Prostate gland (tissue), 2 donors: ENCODE measurements around the gene NIPA2. TPM values are rescaled to one million over a fixed set of nuclear protein-coding genes. Genes with fewer than 3 reads are reported as not detected.
A peak's percentile ranks its signal among the peaks of the same experiment; 100 is the strongest.

Experiments used
- DNase-seq: peaks from one replicate; pipeline ENCODE4 v3.0.0-alpha.2; 2019; ENCODE audit warnings: low spot score
- H3K27ac ChIP-seq, 2 donors: fragments of 200-600 bp; sonication (generic); 2 replicates each; pipeline ENCODE4 v1.5.1; 2017 to 2019
- H3K27me3 ChIP-seq: fragments of 200-600 bp; sonication (generic); replicated peaks from 2 replicates; pipeline ENCODE4 v1.5.1; 2019; ENCODE audit not compliant: insufficient read depth
- H3K36me3 ChIP-seq, 2 donors: fragments of 200-600 bp; sonication (generic); 1 replicate in 1 of 2; 2 replicates in 1 of 2; pipeline versions ENCODE4 v1.5.1 to v1.8.1; 2017 to 2019
- H3K4me1 ChIP-seq: fragments of 200-600 bp; sonication (generic); replicated peaks from 2 replicates; pipeline ENCODE4 v1.5.1; 2019
- H3K4me3 ChIP-seq, 2 donors: fragments of 200-600 bp; sonication (generic); 2 replicates each; pipeline ENCODE4 v1.5.1; 2017 to 2019
- H3K9me3 ChIP-seq: fragments of 200-600 bp; sonication (generic); 2 replicates; pipeline ENCODE4 v1.5.1; 2017
- POLR2A ChIP-seq: fragments of 450-650 bp; IDR thresholded peaks from one replicate; pipeline ENCODE4 v1.6.1; 2016; ENCODE audit warnings: antibody characterized with exemption, mild to moderate bottlenecking
- POLR2AphosphoS5 ChIP-seq: sonication (generic); formaldehyde crosslinking; IDR thresholded peaks from one replicate; pipeline ENCODE4 v1.6.1; 2017; ENCODE audit warnings: antibody characterized with exemption
- WGBS: methylation state at CpG from one replicate; pipeline ENCODE4 v1.1.5; 2018; 5-methylcytosine and 5-hydroxymethylcytosine counted together
- intact Hi-C: fragments of 100-400 bp; cut with DNase I; formaldehyde crosslinking; loops from one replicate; pipeline ENCODE4 v1.14.2; 2022
- total RNA-seq, 2 donors: library from RNA; depleted of rRNA; stranded (reverse); fragments of >200 nt; gene quantifications; one replicate each; pipeline ENCODE4 v1.1.0, GENCODE V29; 2016
- TF ChIP-seq, protein P1 (sequence below), 4 experiments: fragments of 200-600 bp in 2 of 4; fragments of 450-650 bp in 2 of 4; sonication (generic) in 2 of 4; IDR thresholded peaks; 1 replicate in 3 of 4; 2 replicates in 1 of 4; pipeline ENCODE4 v1.5.1; 2016 to 2019; ENCODE audit warnings: antibody characterized with exemption in 4 of 4, mild to moderate bottlenecking in 2 of 4, moderate library complexity in 2 of 4

NIPA2 gene
- total RNA-seq, 2 donors from 2014 or later = 34.9 to 43.6 TPM

DNA sequence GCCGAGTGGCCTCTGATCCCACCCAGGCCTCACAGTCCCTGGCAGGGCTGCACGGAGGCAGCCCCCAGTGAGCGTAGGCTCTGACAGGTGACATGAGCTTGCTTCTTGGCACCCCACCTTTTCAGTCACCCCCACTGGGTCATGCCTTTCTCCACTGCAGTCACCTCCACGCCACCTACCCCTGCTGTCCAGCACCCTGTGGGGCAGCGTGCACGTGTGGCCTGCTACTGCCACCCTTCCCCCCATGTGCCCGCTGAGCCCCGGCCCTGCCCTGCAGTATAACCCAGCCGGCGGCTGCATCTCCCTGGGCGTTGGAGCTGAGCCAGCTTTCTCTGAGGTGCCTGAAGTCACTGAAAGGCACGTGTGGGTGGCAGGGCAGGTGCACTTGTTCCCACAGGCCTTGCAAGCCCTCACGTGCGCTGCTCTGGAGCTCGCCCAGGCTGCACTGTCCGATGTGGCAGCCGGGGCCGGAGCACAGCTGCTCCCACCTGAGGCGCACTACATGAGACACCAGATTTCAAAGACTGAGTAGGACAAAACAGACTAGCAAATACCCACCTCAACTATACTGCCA is 65.6 kb downstream of the NIPA2 start:
- H3K4me3 ChIP-seq = no peak overlapping the region
- 52% methylated on average over 19 of the region's 19 CpGs for WGBS
- H3K9me3 ChIP-seq = no peaks in the 10 kb centered on the region
- no peak for DNase-seq
- H3K27ac ChIP-seq = no peak overlapping the region
- TF ChIP-seq POLR2AphosphoS5 (no peak), POLR2A (no peak)
- TF ChIP-seq, protein P1, sequence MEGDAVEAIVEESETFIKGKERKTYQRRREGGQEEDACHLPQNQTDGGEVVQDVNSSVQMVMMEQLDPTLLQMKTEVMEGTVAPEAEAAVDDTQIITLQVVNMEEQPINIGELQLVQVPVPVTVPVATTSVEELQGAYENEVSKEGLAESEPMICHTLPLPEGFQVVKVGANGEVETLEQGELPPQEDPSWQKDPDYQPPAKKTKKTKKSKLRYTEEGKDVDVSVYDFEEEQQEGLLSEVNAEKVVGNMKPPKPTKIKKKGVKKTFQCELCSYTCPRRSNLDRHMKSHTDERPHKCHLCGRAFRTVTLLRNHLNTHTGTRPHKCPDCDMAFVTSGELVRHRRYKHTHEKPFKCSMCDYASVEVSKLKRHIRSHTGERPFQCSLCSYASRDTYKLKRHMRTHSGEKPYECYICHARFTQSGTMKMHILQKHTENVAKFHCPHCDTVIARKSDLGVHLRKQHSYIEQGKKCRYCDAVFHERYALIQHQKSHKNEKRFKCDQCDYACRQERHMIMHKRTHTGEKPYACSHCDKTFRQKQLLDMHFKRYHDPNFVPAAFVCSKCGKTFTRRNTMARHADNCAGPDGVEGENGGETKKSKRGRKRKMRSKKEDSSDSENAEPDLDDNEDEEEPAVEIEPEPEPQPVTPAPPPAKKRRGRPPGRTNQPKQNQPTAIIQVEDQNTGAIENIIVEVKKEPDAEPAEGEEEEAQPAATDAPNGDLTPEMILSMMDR (IDR thresholded peaks at IDR 0.05) = no peak
- peaks cover 8 to 19% of the 10 kb centered on the region in 2 donors for H3K36me3 ChIP-seq
- no peaks in the 10 kb centered on the region for H3K27me3 ChIP-seq
- no peaks in the 10 kb centered on the region for H3K4me1 ChIP-seq
- intact Hi-C loops = no loop called here

DNA sequence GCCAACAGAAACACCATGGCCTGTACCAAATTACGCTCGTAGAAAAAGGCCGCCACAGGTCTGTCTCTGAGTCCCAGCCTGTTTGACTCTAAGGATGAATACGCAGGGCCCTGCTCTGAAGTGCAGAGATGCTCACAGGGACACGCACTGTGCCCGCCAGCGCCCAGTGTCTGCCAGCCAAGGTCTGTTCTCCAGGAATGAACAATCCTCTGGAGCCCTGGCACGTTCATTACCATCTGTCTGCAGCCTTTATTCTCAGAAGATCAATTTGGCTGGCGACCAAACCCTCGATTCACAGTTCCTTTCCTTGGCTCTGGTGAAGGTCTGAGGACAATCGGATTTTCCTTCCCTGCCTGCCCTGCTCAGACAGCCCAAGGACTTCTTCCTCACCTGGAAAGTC is 66.3 kb downstream of the NIPA2 start:
- H3K36me3 ChIP-seq = peaks cover 3 to 19% of the 10 kb centered on the region in 2 donors

DNA sequence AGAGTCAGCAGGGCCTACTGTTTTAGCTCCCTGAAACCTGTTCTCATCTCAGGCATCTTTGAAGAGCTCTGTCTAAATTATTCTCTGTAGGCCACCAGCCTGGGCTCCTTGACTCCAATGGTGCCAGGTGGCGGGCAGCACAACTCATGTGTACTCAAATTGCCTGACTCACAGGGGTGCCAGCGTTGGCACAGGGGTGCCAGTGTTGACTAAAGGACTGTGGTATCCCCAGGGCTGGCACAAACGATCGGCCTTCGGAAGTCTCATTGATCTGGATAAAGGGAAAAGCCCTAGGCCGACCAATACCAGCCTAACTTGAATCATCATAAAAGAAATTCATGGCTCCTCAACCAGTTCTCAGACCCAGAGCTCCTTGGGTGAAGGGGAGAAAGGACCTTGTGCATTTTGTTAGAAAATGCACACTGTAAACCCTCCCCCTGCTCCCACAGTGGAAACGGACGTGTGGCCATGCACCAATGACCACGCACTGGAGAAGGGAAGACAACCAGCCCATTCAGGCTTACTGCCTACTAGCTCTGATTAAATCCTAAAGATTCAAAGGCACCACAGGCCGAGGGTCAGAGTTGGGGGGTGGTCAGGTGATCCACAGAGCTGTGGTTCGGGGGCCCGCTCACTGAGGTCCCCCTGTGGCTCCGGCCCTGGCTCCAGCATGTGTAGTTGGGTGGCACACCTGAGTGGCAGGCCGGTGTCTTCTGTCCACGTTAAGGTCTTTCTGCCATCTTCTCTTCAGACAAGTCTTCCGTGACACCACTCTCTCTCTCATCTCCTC is 68.9 kb downstream of the NIPA2 start:
- peaks cover 3 to 23% of the 10 kb centered on the region in 2 donors for H3K36me3 ChIP-seq
- H3K27me3 ChIP-seq = no peaks in the 10 kb centered on the region
- WGBS = 90% methylated on average over 16 of the region's 16 CpGs
- H3K9me3 ChIP-seq = no peaks in the 10 kb centered on the region
- no peak overlapping the region for H3K4me3 ChIP-seq
- TF ChIP-seq POLR2A (no peak), POLR2AphosphoS5 (no peak)
- TF ChIP-seq, protein P1 (IDR thresholded peaks at IDR 0.05) = no peak
- H3K4me1 ChIP-seq = no peaks in the 10 kb centered on the region
- no peak overlapping the region for H3K27ac ChIP-seq
- intact Hi-C loops = no loop called here
- no peak for DNase-seq

More for the DNA sequence above, 66.3 kb downstream of the NIPA2 start:
- Histone ChIP-seq H3K9me3 (no peaks in the 10 kb centered on the region), H3K4me1 (no peaks in the 10 kb centered on the region), H3K4me3 (no peak overlapping the region), H3K27me3 (no peaks in the 10 kb centered on the region), H3K27ac (no peak overlapping the region)
- intact Hi-C loops = no loop called here
- 49% methylated on average over 11 of the region's 11 CpGs for WGBS
- DNase-seq = peak; percentile 40
- no peak for TF ChIP-seq POLR2AphosphoS5
- TF ChIP-seq, protein P1 (IDR thresholded peaks at IDR 0.05) = no peak
- TF ChIP-seq POLR2A = no peak

DNA sequence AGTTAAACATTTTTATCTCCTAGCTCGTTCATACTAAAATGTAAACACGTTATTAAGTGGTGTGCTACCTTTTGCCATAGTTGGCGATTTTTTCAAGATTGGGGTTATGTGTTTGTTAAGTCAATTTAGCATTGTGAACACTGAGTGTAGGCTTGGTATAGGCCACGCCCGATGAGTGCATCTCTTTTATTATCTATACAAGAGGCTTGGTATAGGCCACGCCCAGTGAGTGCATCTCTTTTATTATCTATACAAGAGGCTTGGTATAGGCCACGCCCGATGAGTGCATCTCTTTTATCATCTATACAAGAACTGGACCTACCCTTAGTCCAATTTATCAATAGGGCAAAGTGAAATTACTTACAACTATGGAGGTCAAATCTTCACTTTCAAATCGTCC is 70.4 kb downstream of the NIPA2 start:
- peaks cover 3 to 20% of the 10 kb centered on the region in 2 donors for H3K36me3 ChIP-seq
- no peak overlapping the region for H3K4me3 ChIP-seq
- intact Hi-C loops = no loop called here
- no peak overlapping the region for H3K27ac ChIP-seq
- WGBS = 89% methylated on average over 9 of the region's 9 CpGs
- TF ChIP-seq POLR2A = no peak
- no peak for TF ChIP-seq POLR2AphosphoS5
- TF ChIP-seq, protein P1 (IDR thresholded peaks at IDR 0.05) = no peak
- no peaks in the 10 kb centered on the region for H3K27me3 ChIP-seq
- no peak for DNase-seq
- no peaks in the 10 kb centered on the region for H3K4me1 ChIP-seq
- no peaks in the 10 kb centered on the region for H3K9me3 ChIP-seq

DNA sequence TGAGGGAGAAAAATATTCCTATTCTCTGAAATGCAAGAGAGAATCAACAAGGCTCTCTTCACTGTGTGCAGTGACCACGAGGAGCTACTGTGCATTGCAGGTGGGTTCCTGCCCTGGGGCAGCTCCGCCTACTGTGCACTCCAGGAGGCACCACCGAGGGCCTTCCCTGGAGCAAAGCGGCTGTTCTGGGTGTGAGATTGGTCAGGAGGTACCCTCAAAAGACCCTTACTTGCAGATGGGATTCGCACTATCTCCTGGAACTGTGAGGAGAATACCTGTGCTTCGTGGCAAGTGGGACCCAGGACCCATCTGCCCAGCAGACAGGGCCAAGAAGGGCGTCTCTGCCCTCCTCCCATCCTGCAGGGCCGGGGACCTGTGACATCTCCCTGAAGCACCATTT is 72.8 kb downstream of the NIPA2 start:
- TF ChIP-seq POLR2A (no peak), POLR2AphosphoS5 (no peak)
- TF ChIP-seq, protein P1 (IDR thresholded peaks at IDR 0.05) = no peak
- intact Hi-C loops = no loop called here
- Histone ChIP-seq H3K9me3 (no peaks in the 10 kb centered on the region), H3K4me3 (no peak overlapping the region), H3K36me3 (peaks cover 3 to 28% of the 10 kb centered on the region in 2 donors), H3K4me1 (no peaks in the 10 kb centered on the region), H3K27ac (no peak overlapping the region), H3K27me3 (no peaks in the 10 kb centered on the region)
- 90% methylated on average over 8 of the region's 8 CpGs for WGBS
- DNase-seq = no peak
